NCI-H226 (cell line): ENCODE measurements around the gene KRT80.

Experiments
- DNase-seq: peaks from one replicate; pipeline ENCODE4 v3.0.0-alpha.2; 2015

KRT80 gene

GRCh38 chr12:52126605-52127578 lies 64.9 kb downstream of the KRT80 start:
- DNase-seq: no peak

DNA sequence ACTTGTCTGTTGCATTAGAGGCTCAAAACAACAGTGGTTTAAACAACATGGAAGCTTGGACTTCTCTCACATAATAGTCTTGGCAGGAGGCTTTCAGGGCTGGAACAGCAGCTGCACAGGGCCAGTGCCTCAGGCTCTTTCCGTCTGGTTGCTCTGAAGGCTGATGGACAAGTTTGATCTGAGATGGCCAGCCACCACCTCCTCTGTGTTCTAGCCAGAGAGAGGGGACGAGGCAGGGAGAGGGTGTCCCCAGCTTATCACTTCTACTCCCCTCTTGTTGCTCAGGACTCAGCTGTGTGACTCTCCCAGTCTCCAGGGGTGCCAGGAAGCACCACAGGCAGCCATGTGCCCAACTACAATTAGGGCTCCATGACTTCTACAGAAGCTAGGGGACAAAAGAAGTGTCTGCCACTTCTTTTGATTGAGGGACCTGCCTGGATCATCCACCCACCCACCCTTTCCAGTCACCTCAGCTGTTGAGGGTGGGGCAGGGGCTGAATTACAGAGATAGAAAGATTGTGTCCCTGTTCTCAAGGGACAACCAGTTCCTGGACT lies 65.7 kb downstream of the KRT80 start:
- no peak for DNase-seq

DNA sequence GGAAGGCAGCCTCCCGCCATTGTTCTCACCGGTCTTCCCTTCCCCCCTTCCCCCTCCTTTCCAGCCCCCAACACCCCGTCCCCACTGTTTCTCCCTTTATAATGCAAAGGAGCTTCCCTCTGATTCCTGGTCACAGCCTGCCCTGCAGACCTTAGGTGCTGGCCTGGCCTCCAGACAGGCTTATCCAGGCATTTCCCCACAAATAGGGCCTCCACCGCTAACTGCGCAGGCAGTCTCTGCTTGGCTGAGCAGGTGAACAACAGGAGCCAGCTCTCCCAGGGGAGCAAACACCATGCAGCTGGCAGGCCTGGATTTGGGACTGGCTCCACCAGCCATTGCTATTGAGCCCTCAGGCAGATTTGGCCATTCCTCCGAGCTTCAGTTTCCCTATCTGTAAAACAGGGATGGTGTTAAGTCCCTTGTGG lies 66.3 kb downstream of the KRT80 start:
- DNase-seq: no peak

DNA sequence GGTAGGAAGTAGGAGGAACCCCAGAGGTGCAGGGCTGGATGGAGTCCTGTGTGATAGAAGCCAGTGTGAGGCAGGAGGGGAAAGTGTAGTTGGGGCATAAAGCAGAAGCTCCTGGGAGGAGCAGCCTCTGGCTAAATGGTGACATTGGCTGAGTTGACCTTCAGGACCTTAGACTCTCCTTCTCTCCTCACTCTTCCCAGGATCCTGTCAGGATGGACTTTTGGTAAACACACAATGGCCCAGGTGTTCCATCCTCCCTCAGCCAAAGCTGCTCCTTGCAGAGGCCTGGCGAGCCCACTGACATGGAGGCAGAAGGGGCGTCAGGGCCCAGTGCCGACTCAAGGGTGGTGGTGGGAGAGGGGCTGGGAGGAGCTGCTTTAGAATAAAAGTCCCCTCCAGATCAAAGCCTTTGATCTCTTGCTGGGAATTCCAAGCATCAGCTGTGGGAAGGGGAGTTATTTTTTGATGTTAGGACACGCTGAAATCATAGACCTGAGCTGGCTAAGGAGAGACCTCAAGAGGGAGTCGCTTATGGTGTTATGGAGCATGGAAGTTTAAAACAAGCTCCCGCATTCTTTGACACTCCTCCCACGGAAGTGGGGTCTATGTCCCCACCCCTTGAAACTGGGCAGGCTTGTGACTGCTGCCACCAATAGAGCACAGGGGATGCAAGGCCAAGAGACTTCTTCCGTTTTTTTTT lies 68.2 kb downstream of the KRT80 start:
- DNase-seq: no peak

DNA sequence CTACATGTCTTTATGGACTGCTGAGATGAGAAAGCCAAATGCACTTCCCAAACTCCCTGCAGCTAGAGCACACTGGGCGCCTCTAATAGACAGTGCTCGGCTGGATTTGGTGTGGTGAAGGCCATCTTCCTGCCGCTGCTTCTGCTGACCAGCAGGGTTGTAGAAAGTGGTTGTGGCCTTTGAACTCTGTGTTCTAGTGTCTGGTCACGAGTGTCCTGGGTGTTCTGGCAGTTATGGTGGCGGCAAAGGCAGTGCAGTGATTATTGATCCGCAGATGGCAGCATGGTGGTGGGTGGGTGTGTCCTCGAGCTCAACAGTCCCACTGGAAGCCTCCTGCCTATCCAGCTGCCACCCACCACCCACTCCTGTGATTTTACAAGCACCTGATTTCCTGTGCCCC lies 68.9 kb downstream of the KRT80 start:
- DNase-seq: no peak

DNA sequence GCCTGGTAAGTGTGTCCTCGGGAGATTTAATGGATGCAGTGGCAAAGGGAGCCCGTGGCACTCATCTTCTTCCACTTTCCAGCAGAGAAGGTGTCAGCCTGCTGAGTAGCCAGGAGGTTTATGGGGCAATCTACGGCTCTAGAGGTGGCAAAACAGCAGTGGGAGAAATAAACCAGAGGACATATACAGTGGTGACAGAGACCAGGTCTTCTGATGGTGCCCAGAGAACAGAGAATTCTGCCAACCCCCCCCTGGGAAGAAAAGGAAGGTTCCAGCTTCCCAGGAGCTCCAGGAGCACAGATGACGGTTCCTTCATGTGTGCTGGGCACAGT lies 69.3 kb downstream of the KRT80 start:
- DNase-seq: no peak

- DNase-seq: peak; percentile 27
Measured at GRCh38 chr12:52121824-52122539, 69.8 kb downstream of the KRT80 start.

- no peak for DNase-seq
Measured at GRCh38 chr12:52120951-52121823, 70.6 kb downstream of the KRT80 start.

- no peak for DNase-seq
Measured at GRCh38 chr12:52119398-52120254, 72.2 kb downstream of the KRT80 start.
